T-helper 2 cell treated with Interferon-gamma antibody and Interleukin-4, amounts not matched to agents 100 ng/mL and 5 ng/mL, for 36 hours (primary cell): ENCODE data around the gene COL16A1. TPM values are rescaled to one million over a fixed set of nuclear protein-coding genes. Genes with fewer than 3 reads are reported as not detected.
"Not testable (repeated sequence)": the region's sequence is repeated elsewhere in the genome, so short reads cannot be mapped to it uniquely, and the experiment has no call there.

Experiments used
- intact Hi-C: fragments of 100-400 bp; cut with micrococcal nuclease; formaldehyde crosslinking; loops from one replicate; pipeline ENCODE4 v1.15.1; 2023
- total RNA-seq: library from RNA; stranded (reverse); gene quantifications from 2 replicates; pipeline ENCODE4 v1.2.3, GENCODE V29; 2022

Gene COL16A1
- total RNA-seq, 1 donor from 2014 or later: not detected

- intact Hi-C loops: not testable (repeated sequence)
Measured at GRCh38 chr1:31707059-31707600, 3.3 kb upstream of the COL16A1 start.

GRCh38 chr1:31706384-31707058, 2.7 kb upstream of the COL16A1 start:
- intact Hi-C loops: no loop called here

GRCh38 chr1:31705080-31705866, 1.5 kb upstream of the COL16A1 start:
- intact Hi-C loops: no loop called here

GRCh38 chr1:31704271-31705079, 658 bp upstream of the COL16A1 start:
- intact Hi-C loops: no loop called here

- intact Hi-C loops: no loop called here
Measured at GRCh38 chr1:31702836-31703404, 897 bp downstream of the COL16A1 start.

GRCh38 chr1:31701091-31701736, 2.6 kb downstream of the COL16A1 start:
- intact Hi-C loops: no loop called here

GRCh38 chr1:31700468-31701090, 3.2 kb downstream of the COL16A1 start:
- intact Hi-C loops: no loop called here

- intact Hi-C loops: no loop called here
Measured at GRCh38 chr1:31699341-31699891, 4.4 kb downstream of the COL16A1 start.

- intact Hi-C loops: no loop called here
Measured at GRCh38 chr1:31697369-31697984, 6.3 kb downstream of the COL16A1 start.

- intact Hi-C loops: no loop called here
Measured at GRCh38 chr1:31696242-31696641, 7.6 kb downstream of the COL16A1 start.

- intact Hi-C loops: no loop called here
Measured at GRCh38 chr1:31695327-31695726, 8.5 kb downstream of the COL16A1 start.

- intact Hi-C loops: no loop called here
Measured at GRCh38 chr1:31694964-31695313, 8.9 kb downstream of the COL16A1 start.

- intact Hi-C loops: no loop called here
Measured at GRCh38 chr1:31694069-31694963, 9.5 kb downstream of the COL16A1 start.

- intact Hi-C loops: no loop called here
Measured at GRCh38 chr1:31693231-31693630, 10.6 kb downstream of the COL16A1 start.

- intact Hi-C loops: no loop called here
Measured at GRCh38 chr1:31691951-31692350, 11.9 kb downstream of the COL16A1 start.

GRCh38 chr1:31691446-31691845, 12.4 kb downstream of the COL16A1 start:
- intact Hi-C loops: no loop called here

GRCh38 chr1:31690921-31691320, 12.9 kb downstream of the COL16A1 start:
- intact Hi-C loops: no loop called here

- intact Hi-C loops: no loop called here
Measured at GRCh38 chr1:31689854-31690253, 14.0 kb downstream of the COL16A1 start.

- intact Hi-C loops: no loop called here
Measured at GRCh38 chr1:31689379-31689778, 14.4 kb downstream of the COL16A1 start.
